Measurements from ENCODE around the gene HTRA1.

DNA sequence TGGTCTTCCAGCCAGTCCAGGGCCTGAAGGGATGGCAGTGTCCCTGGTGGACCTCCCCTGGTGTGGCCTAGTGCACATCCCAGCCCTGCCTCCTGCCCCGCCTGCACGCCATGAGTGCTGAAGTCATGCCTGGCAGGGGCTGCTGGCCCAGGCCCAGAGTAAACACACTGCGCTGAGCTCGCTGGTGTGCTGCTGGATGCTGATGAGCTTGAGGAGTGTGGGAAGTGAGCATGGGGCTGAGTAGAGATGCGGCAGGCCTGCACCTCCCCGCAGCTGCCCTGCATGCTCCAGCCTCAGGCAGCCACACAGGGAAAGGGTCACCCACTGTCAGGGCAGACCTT, 43.2 kb downstream of the HTRA1 start:
- TF ChIP-seq, protein P1, sequence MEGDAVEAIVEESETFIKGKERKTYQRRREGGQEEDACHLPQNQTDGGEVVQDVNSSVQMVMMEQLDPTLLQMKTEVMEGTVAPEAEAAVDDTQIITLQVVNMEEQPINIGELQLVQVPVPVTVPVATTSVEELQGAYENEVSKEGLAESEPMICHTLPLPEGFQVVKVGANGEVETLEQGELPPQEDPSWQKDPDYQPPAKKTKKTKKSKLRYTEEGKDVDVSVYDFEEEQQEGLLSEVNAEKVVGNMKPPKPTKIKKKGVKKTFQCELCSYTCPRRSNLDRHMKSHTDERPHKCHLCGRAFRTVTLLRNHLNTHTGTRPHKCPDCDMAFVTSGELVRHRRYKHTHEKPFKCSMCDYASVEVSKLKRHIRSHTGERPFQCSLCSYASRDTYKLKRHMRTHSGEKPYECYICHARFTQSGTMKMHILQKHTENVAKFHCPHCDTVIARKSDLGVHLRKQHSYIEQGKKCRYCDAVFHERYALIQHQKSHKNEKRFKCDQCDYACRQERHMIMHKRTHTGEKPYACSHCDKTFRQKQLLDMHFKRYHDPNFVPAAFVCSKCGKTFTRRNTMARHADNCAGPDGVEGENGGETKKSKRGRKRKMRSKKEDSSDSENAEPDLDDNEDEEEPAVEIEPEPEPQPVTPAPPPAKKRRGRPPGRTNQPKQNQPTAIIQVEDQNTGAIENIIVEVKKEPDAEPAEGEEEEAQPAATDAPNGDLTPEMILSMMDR (IDR thresholded peaks at IDR 0.05): no peak
- no peak for TF ChIP-seq EZH2 (IDR thresholded peaks at IDR 0.05)
- no peak for TF ChIP-seq EZH2phosphoT487 (IDR thresholded peaks at IDR 0.05)

Data from neural progenitor cell (in vitro differentiated cells).